HG03066 (cell line): ENCODE results near the gene DCAF4.
"Not testable (repeated sequence)": the region's sequence is repeated elsewhere in the genome, so short reads cannot be mapped to it uniquely, and the experiment has no call there.

Source experiments
- ATAC-seq: cut with Tn5 transposase; IDR thresholded peaks from one replicate; pipeline ENCODE4 v1.9.1; 2021; ENCODE audit warnings: low read depth; ENCODE audit not compliant: unreplicated experiment

DCAF4 gene

GRCh38 chr14:72928872-72929271, 2.6 kb downstream of the DCAF4 start:
- ATAC-seq: no peak

DNA sequence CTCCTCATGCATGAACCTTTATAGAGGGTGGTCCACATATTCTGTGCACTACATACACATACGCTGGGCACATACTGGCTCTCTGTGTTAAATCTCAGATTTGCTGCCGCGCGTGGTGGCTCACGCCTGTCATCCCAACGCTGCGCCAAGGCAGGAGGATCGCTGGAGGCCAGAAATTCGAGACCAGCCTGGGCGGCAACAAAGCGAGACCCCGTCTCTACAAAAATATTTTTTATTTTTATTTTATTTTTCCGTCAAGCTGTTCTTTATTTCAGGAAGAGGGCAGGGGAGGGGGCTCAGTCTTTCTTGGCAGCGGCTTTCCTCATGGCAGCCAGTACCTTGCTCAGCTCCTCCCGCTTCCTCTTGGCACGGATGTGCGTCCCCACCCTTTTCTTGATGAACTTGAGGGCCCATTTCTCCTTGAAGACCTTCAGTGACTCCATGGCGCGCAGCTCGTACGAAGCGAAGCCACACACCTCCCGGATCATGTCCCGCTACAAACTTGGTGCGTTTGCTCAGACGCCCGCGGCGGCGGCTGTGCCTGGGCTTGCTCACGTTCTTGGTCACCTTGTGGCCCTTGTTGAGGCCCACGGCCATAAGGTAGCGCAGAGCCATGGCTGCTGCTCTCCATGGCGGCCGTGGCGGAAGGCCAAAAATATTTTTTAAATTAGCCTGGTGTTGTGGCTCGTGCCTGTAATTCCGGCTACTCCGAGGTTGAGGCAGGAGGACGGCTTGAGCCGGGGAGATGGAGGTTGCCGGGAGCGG, 3.2 kb downstream of the DCAF4 start:
- ATAC-seq: no peak

DNA sequence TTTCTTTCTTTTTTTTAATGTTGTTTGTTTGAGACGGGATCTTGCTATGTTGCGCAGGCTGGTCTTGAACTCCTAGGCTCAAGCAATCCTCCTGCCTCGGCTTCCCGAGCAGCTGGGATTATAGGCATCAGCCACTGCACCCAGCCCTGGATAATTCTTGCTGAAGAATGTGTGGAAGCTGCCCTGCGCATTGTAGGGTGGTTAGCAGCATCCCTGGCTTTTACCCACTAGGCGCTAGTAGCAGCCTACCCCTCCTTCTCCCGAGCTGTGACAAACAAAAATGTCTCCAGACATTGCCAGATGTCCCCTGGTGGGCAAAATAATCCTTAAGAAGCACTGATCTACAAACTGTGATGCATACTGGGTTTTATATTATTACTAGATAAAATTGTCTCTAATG, 6.6 kb downstream of the DCAF4 start:
- ATAC-seq: no peak

- no peak for ATAC-seq
Measured at GRCh38 chr14:72939630-72940029, 13.4 kb downstream of the DCAF4 start.

DNA sequence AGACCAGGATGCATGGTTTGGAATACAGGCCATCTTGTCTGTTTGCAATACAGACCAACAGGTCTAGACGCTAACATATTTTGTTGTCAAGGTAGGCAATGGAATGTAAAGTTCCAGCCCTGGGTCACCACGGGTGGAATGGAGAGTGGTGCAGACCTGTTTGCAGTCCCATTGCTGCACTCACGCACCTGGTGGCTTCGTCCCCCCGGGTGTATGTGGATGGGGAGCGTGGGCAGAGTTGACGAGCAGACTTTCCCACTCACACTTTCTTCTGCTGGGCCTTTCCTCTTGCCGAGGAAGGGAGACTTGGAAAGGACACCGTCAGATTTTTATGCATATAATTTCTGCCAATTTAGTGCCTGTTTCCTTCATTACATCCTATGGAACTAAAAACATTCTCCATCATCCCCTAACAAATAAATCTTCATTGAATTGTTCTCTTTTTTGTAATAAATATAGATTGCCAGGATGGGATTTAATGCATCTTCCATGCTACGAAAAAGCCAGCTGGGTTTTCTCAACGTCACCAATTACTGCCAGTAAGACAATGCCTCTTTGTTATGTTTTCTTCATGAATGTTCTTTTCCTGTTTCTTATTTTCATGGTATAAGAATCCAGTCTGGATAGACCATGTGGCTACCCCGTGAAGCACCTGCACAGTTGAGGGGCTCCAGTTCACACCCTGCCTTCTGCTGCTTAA, 15.2 kb downstream of the DCAF4 start:
- ATAC-seq: no peak

- no peak for ATAC-seq
Measured at GRCh38 chr14:72942934-72943333, 16.7 kb downstream of the DCAF4 start.

GRCh38 chr14:72943876-72944430, 17.7 kb downstream of the DCAF4 start:
- ATAC-seq: no peak

GRCh38 chr14:72945356-72946027, 19.2 kb downstream of the DCAF4 start:
- ATAC-seq: no peak

DNA sequence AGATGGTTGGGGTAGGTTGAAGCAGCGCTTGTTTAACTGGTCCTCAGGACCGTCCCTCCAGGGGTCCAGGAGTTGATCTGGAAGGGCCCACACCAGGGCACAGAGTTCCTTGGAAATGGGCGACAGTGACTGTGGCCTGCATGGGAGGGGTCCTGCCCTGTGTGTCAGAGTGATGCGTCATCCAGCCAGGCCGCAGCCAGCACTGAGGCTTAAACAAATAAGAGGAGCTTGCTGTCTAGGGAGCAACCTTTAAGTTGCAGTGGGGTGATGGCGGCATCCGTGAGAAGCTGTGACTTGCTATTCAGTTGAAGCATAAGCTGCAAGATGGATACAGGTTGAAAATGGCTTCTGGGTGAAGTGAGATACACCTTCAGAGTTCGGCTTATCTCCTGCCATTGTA, 20.2 kb downstream of the DCAF4 start:
- ATAC-seq: no peak

- no peak for ATAC-seq
Measured at GRCh38 chr14:72947366-72948160, 21.3 kb downstream of the DCAF4 start.

DNA sequence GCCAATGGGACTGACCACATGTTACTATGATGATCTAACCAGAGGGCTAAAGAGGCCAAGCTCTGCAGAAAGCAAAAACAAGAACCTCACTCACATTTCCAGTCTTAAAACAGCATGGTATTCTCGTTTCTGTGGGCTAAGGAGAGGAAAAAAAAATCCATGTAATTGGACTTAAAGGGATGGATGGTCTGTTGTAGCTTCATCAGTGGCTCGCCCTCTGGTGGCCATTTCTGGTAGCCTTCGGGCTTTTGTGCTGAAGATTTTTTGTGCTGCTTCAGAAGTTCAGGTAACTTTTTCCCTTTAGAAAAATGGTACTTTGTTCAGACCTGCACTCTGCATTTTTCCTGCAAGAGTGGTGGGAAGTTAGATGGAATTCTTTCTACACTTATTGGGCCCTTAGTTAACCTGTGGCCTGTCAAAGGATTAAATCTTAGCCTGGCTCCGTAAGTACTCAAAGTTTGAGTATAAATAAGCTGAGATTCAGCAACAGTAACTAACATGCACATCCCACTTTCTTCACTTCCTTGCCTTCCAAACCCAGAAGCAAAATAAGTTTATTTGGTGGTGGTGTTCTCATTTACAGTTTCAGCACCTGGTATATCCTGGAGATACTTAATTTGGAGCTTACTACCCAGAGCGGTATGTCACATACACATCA, 22.3 kb downstream of the DCAF4 start:
- ATAC-seq: no peak

- no peak for ATAC-seq
Measured at GRCh38 chr14:72952171-72952570, 25.9 kb downstream of the DCAF4 start.

- ATAC-seq: not testable (repeated sequence)
Measured at GRCh38 chr14:72956741-72957140, 30.5 kb downstream of the DCAF4 start.

DNA sequence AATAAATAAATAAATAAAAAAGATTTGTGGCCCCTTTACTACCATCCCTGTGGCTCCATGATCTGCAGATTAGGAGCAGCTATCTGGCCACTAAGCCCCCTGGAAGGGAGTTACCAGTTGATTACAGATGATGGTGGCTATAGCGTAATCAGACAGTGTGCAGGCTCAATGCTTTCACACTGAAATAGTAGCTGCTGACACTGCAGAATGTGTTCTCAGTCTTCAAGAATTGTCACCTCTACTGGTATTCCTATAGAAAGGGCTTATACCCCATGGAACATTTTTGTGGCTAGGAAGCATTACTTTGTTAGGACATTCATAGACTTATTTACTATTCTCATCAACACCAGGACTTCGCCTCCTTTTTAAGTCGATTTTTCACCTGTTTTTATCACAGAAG, 30.9 kb downstream of the DCAF4 start:
- no peak for ATAC-seq

GRCh38 chr14:72958548-72958947, 32.3 kb downstream of the DCAF4 start:
- ATAC-seq: no peak

GRCh38 chr14:72961016-72961415, 34.8 kb downstream of the DCAF4 start:
- not testable (repeated sequence) for ATAC-seq

GRCh38 chr14:72961579-72962335, 35.5 kb downstream of the DCAF4 start:
- ATAC-seq: no peak

- not testable (repeated sequence) for ATAC-seq
Measured at GRCh38 chr14:72962336-72962754, 36.1 kb downstream of the DCAF4 start.

- no peak for ATAC-seq
Measured at GRCh38 chr14:72962829-72963312, 36.6 kb downstream of the DCAF4 start.
